ENCODE results near the gene CACNA2D2.

GRCh38 chr3:50408443-50408944 lies 94.9 kb downstream of the CACNA2D2 start:
- TF ChIP-seq POLR2AphosphoS5 (IDR thresholded peaks at IDR 0.05; ENCODE audit: insufficient read depth in 1 of 2, low read depth in 1 of 2), result no peak
- TF ChIP-seq POLR2A (IDR thresholded peaks at IDR 0.05), result no peak
- no peak for TF ChIP-seq CTCF (IDR thresholded peaks at IDR 0.05)
